Measurements from ENCODE around the gene SIRT7. TPM values are rescaled to one million over a fixed set of nuclear protein-coding genes. Genes with fewer than 3 reads are reported as not detected.

SIRT7 gene
- polyA plus RNA-seq, 4 donors = 25.9 to 129 (median 60.4) TPM

GRCh38 chr17:81948635-81949378, 30.8 kb upstream of the SIRT7 start:
- no peaks in the 10 kb centered on the region for H3K4me1 ChIP-seq (ENCODE audit: control insufficient read depth in 3 of 3, insufficient read depth in 2 of 3, low read depth in 1 of 3, low read length in 2 of 3)
- WGBS, 3 donors = 78 to 83% (median 81%) methylated on average over 17 of the region's 17 CpGs

GRCh38 chr17:81947189-81947588, 29.2 kb upstream of the SIRT7 start, which contains the start of gene MYADML2:
MYADML2 (minus strand) TSS chr17:81947233; CDS start chr17:81941741, 5,492 bp downstream.
- no peak within 1 kb of the TSS for H3K4me3 ChIP-seq (ENCODE audit: low read depth in 1 of 3, low read length in 3 of 3)
- H3K36me3 ChIP-seq (ENCODE audit: control insufficient read depth in 3 of 3, insufficient read depth in 2 of 3, low read depth in 1 of 3, low read length in 3 of 3) = no peaks in the 10 kb centered on the region
- DNase-seq (no peak), FAIRE-seq (no peak)
- peaks cover 0 to 7% (median 3%) of the 10 kb centered on the region in 3 donors for H3K27me3 ChIP-seq (ENCODE audit: control insufficient read depth in 3 of 3, insufficient read depth in 3 of 3, low read length in 3 of 3)
- no peaks in the 10 kb centered on the region for H3K4me1 ChIP-seq (ENCODE audit: control insufficient read depth in 3 of 3, insufficient read depth in 2 of 3, low read depth in 1 of 3, low read length in 2 of 3)
- WGBS, 3 donors = 88 to 95% (median 94%) methylated on average over 13 of the region's 13 CpGs
- H3K9me3 ChIP-seq (ENCODE audit: control insufficient read depth in 2 of 2, insufficient read depth in 1 of 2, low read depth in 1 of 2, low read length in 1 of 2) = no peaks in the 10 kb centered on the region
- no peak within 1 kb of the TSS for H3K27ac ChIP-seq (ENCODE audit: low read depth in 1 of 3, low read length in 2 of 3)

More at GRCh38 chr17:81948635-81949378, 30.8 kb upstream of the SIRT7 start:
- H3K36me3 ChIP-seq (ENCODE audit: control insufficient read depth in 3 of 3, insufficient read depth in 2 of 3, low read depth in 1 of 3, low read length in 3 of 3) = no peaks in the 10 kb centered on the region
- peaks cover 0 to 3% (median 0%) of the 10 kb centered on the region in 3 donors for H3K27me3 ChIP-seq (ENCODE audit: control insufficient read depth in 3 of 3, insufficient read depth in 3 of 3, low read length in 3 of 3)
- DNase-seq = no peak
- FAIRE-seq = no peak
- H3K4me3 ChIP-seq (ENCODE audit: low read depth in 1 of 3, low read length in 3 of 3) = no peak overlapping the region
- H3K9me3 ChIP-seq (ENCODE audit: control insufficient read depth in 2 of 2, insufficient read depth in 1 of 2, low read depth in 1 of 2, low read length in 1 of 2) = no peaks in the 10 kb centered on the region
- no peak overlapping the region for H3K27ac ChIP-seq (ENCODE audit: low read depth in 1 of 3, low read length in 2 of 3)

GRCh38 chr17:81944858-81945257, 26.9 kb upstream of the SIRT7 start:
- DNase-seq (no peak), FAIRE-seq (no peak)
- H3K4me1 ChIP-seq (ENCODE audit: control insufficient read depth in 3 of 3, insufficient read depth in 2 of 3, low read depth in 1 of 3, low read length in 2 of 3) = no peaks in the 10 kb centered on the region
- no peaks in the 10 kb centered on the region for H3K36me3 ChIP-seq (ENCODE audit: control insufficient read depth in 3 of 3, insufficient read depth in 2 of 3, low read depth in 1 of 3, low read length in 3 of 3)
- H3K9me3 ChIP-seq (ENCODE audit: control insufficient read depth in 2 of 2, insufficient read depth in 1 of 2, low read depth in 1 of 2, low read length in 1 of 2) = no peaks in the 10 kb centered on the region
- peaks cover 0 to 14% (median 3%) of the 10 kb centered on the region in 3 donors for H3K27me3 ChIP-seq (ENCODE audit: control insufficient read depth in 3 of 3, insufficient read depth in 3 of 3, low read length in 3 of 3)
- H3K4me3 ChIP-seq (ENCODE audit: low read depth in 1 of 3, low read length in 3 of 3) = no peak overlapping the region
- WGBS, 3 donors = 86 to 93% (median 88%) methylated on average over 9 of the region's 9 CpGs
- no peak overlapping the region for H3K27ac ChIP-seq (ENCODE audit: low read depth in 1 of 3, low read length in 2 of 3)

- H3K4me1 ChIP-seq (ENCODE audit: control insufficient read depth in 3 of 3, insufficient read depth in 2 of 3, low read depth in 1 of 3, low read length in 2 of 3) = peaks cover 0 to 3% (median 0%) of the 10 kb centered on the region in 3 donors
- 38 to 51% (median 49%) methylated on average over 12 of the region's 12 CpGs for WGBS, 3 donors
Measured at GRCh38 chr17:81942167-81942553, 24.2 kb upstream of the SIRT7 start.

GRCh38 chr17:81941484-81942166, 23.6 kb upstream of the SIRT7 start:
- H3K27me3 ChIP-seq (ENCODE audit: control insufficient read depth in 3 of 3, insufficient read depth in 3 of 3, low read length in 3 of 3) = peaks cover 0 to 14% (median 3%) of the 10 kb centered on the region in 3 donors
- WGBS, 3 donors = 27 to 49% (median 28%) methylated on average over 26 to 30 of the region's 30 CpGs
- H3K4me1 ChIP-seq (ENCODE audit: control insufficient read depth in 3 of 3, insufficient read depth in 2 of 3, low read depth in 1 of 3, low read length in 2 of 3) = peaks cover 0 to 6% (median 0%) of the 10 kb centered on the region in 3 donors
- H3K4me3 ChIP-seq (ENCODE audit: low read depth in 1 of 3, low read length in 3 of 3) = peak overlapping the region in 1 of 3 donors; percentile 5
- FAIRE-seq (no peak), DNase-seq (no peak)
- H3K36me3 ChIP-seq (ENCODE audit: control insufficient read depth in 3 of 3, insufficient read depth in 2 of 3, low read depth in 1 of 3, low read length in 3 of 3) = no peaks in the 10 kb centered on the region
- H3K9me3 ChIP-seq (ENCODE audit: control insufficient read depth in 2 of 2, insufficient read depth in 1 of 2, low read depth in 1 of 2, low read length in 1 of 2) = no peaks in the 10 kb centered on the region
- H3K27ac ChIP-seq (ENCODE audit: low read depth in 1 of 3, low read length in 2 of 3) = no peak overlapping the region

More at GRCh38 chr17:81942167-81942553, 24.2 kb upstream of the SIRT7 start:
- H3K9me3 ChIP-seq (ENCODE audit: control insufficient read depth in 2 of 2, insufficient read depth in 1 of 2, low read depth in 1 of 2, low read length in 1 of 2) = no peaks in the 10 kb centered on the region
- H3K36me3 ChIP-seq (ENCODE audit: control insufficient read depth in 3 of 3, insufficient read depth in 2 of 3, low read depth in 1 of 3, low read length in 3 of 3) = no peaks in the 10 kb centered on the region
- H3K27me3 ChIP-seq (ENCODE audit: control insufficient read depth in 3 of 3, insufficient read depth in 3 of 3, low read length in 3 of 3) = peaks cover 0 to 14% (median 3%) of the 10 kb centered on the region in 3 donors
- no peak overlapping the region for H3K27ac ChIP-seq (ENCODE audit: low read depth in 1 of 3, low read length in 2 of 3)
- peak overlapping the region in 1 of 3 donors; percentile 5 for H3K4me3 ChIP-seq (ENCODE audit: low read depth in 1 of 3, low read length in 3 of 3)
- FAIRE-seq = no peak
- DNase-seq = no peak

- DNase-seq (peak in 1 of 2 donors; percentile 54), FAIRE-seq (no peak)
- H3K27ac ChIP-seq (ENCODE audit: low read depth in 1 of 3, low read length in 2 of 3) = no peak overlapping the region
- H3K4me1 ChIP-seq (ENCODE audit: control insufficient read depth in 3 of 3, insufficient read depth in 2 of 3, low read depth in 1 of 3, low read length in 2 of 3) = peaks cover 0 to 8% (median 0%) of the 10 kb centered on the region in 3 donors
- H3K36me3 ChIP-seq (ENCODE audit: control insufficient read depth in 3 of 3, insufficient read depth in 2 of 3, low read depth in 1 of 3, low read length in 3 of 3) = no peaks in the 10 kb centered on the region
- peaks cover 0 to 14% (median 3%) of the 10 kb centered on the region in 3 donors for H3K27me3 ChIP-seq (ENCODE audit: control insufficient read depth in 3 of 3, insufficient read depth in 3 of 3, low read length in 3 of 3)
- no peaks in the 10 kb centered on the region for H3K9me3 ChIP-seq (ENCODE audit: control insufficient read depth in 2 of 2, insufficient read depth in 1 of 2, low read depth in 1 of 2, low read length in 1 of 2)
- no peak overlapping the region for H3K4me3 ChIP-seq (ENCODE audit: low read depth in 1 of 3, low read length in 3 of 3)
- WGBS, 3 donors = 64 to 90% (median 77%) methylated on average over 51 to 56 of the region's 56 CpGs
Measured at GRCh38 chr17:81940538-81941483, 22.8 kb upstream of the SIRT7 start.

GRCh38 chr17:81939881-81940385, 22.0 kb upstream of the SIRT7 start:
- FAIRE-seq = no peak

More at GRCh38 chr17:81939881-81940385, 22.0 kb upstream of the SIRT7 start:
- WGBS, 3 donors = 84 to 90% (median 85%) methylated on average over 16 to 21 of the region's 21 CpGs
- DNase-seq = no peak
- H3K9me3 ChIP-seq (ENCODE audit: control insufficient read depth in 2 of 2, insufficient read depth in 1 of 2, low read depth in 1 of 2, low read length in 1 of 2) = no peaks in the 10 kb centered on the region
- peaks cover 0 to 8% (median 0%) of the 10 kb centered on the region in 3 donors for H3K4me1 ChIP-seq (ENCODE audit: control insufficient read depth in 3 of 3, insufficient read depth in 2 of 3, low read depth in 1 of 3, low read length in 2 of 3)
- no peak overlapping the region for H3K4me3 ChIP-seq (ENCODE audit: low read depth in 1 of 3, low read length in 3 of 3)
- H3K36me3 ChIP-seq (ENCODE audit: control insufficient read depth in 3 of 3, insufficient read depth in 2 of 3, low read depth in 1 of 3, low read length in 3 of 3) = peaks cover 0 to 7% (median 0%) of the 10 kb centered on the region in 3 donors
- no peak overlapping the region for H3K27ac ChIP-seq (ENCODE audit: low read depth in 1 of 3, low read length in 2 of 3)
- peaks cover 0 to 14% (median 3%) of the 10 kb centered on the region in 3 donors for H3K27me3 ChIP-seq (ENCODE audit: control insufficient read depth in 3 of 3, insufficient read depth in 3 of 3, low read length in 3 of 3)

Measured in small intestine (tissue), 7 donors.